GM15510 (cell line): ENCODE measurements around the gene ZNF554.

ENCODE experiments used
- POLR2A ChIP-seq: IDR thresholded peaks from 3 replicates; pipeline ENCODE4 v1.6.1; 2011; ENCODE audit warnings: borderline replicate concordance; ENCODE audit not compliant: insufficient read length; ENCODE audit errors: extremely low read depth

ZNF554 gene

GRCh38 chr19:2783781-2784145 lies 35.9 kb upstream of the ZNF554 start:
- no peak for TF ChIP-seq POLR2A

- TF ChIP-seq POLR2A: peak; percentile 98
Observed at GRCh38 chr19:2785244-2785997, 34.2 kb upstream of the ZNF554 start, which contains the start of gene THOP1. THOP1 (plus strand) TSS chr19:2785503; CDS start chr19:2785663, 160 bp downstream.

GRCh38 chr19:2787115-2787514 lies 32.6 kb upstream of the ZNF554 start:
- no peak for TF ChIP-seq POLR2A

GRCh38 chr19:2788237-2788636 lies 31.4 kb upstream of the ZNF554 start:
- no peak for TF ChIP-seq POLR2A

GRCh38 chr19:2790194-2790556 lies 29.5 kb upstream of the ZNF554 start:
- TF ChIP-seq POLR2A: no peak

- no peak for TF ChIP-seq POLR2A
Observed at GRCh38 chr19:2790557-2791271, 29.0 kb upstream of the ZNF554 start.

GRCh38 chr19:2791440-2791839 lies 28.2 kb upstream of the ZNF554 start:
- TF ChIP-seq POLR2A: no peak

- no peak for TF ChIP-seq POLR2A
Observed at GRCh38 chr19:2791876-2792275, 27.8 kb upstream of the ZNF554 start.

GRCh38 chr19:2793126-2793525 lies 26.5 kb upstream of the ZNF554 start:
- no peak for TF ChIP-seq POLR2A

- no peak for TF ChIP-seq POLR2A
Observed at GRCh38 chr19:2793577-2793976, 26.1 kb upstream of the ZNF554 start.

- TF ChIP-seq POLR2A: no peak
Observed at GRCh38 chr19:2795827-2796658, 23.6 kb upstream of the ZNF554 start.

- TF ChIP-seq POLR2A: no peak
Observed at GRCh38 chr19:2796659-2797266, 22.9 kb upstream of the ZNF554 start.

- TF ChIP-seq POLR2A: no peak
Observed at GRCh38 chr19:2797280-2797679, 22.4 kb upstream of the ZNF554 start.

- TF ChIP-seq POLR2A: no peak
Observed at GRCh38 chr19:2798158-2798685, 21.4 kb upstream of the ZNF554 start.
